A549 (cell line): Measurements from ENCODE around the gene GLP2R.

Source experiments
- CTCF ChIP-seq: fragments of >200 bp; sonication (Bioruptor Twin); formaldehyde crosslinking; IDR thresholded peaks from 3 replicates; pipeline ENCODE4 v1.5.1; 2016
- POLR2A ChIP-seq: IDR thresholded peaks from 2 replicates; pipeline ENCODE4 v1.6.1; 2012; ENCODE audit warnings: mild to moderate bottlenecking, low read length
- RAD21 ChIP-seq, 2 experiments: fragments of >200 bp in 1 of 2; sonication (Bioruptor Twin) in 1 of 2; formaldehyde crosslinking in 1 of 2; IDR thresholded peaks in 1 of 2; conservative IDR thresholded peaks in 1 of 2; 2 replicates in 1 of 2; 3 replicates in 1 of 2; pipeline ENCODE4 v1.6.1; 2012 to 2018; ENCODE audit warnings: inconsistent platforms in 1 of 2
- REST ChIP-seq: fragments of 200-600 bp; sonication (generic); IDR thresholded peaks from 2 replicates; pipeline ENCODE4 v1.6.1; 2016; ENCODE audit warnings: antibody characterized with exemption, mild to moderate bottlenecking, moderate library complexity
- SREBF2 ChIP-seq: fragments of 450-650 bp; IDR thresholded peaks from 2 replicates; pipeline ENCODE4 v1.6.1; 2014; ENCODE audit warnings: mild to moderate bottlenecking, moderate library complexity

DNA sequence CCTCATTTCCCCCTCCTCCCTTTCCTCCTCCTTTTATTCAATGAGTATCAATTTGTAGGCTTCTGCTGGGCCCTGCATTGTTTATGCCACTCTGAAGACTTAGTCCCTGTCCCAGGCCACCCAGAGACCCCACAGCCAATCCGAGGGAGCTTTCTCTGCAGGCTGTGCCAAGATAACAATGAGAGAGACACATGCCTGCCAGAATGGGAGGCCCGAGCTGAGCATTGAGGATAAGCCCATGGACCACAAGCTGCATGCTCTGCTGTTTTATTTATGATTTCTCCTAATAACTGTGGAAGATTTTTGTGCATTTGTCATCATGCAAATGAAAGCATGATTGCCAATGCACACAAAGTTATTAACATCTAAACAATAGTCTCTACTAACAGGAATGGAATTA lies 76.4 kb downstream of the GLP2R start:
- no peak for TF ChIP-seq SREBF2
- TF ChIP-seq CTCF, result no peak
- no peak for TF ChIP-seq RAD21 (conservative IDR thresholded peaks at IDR 0.05 in 1 of 2, IDR thresholded peaks at IDR 0.05 in 1 of 2)
- no peak for TF ChIP-seq POLR2A
- TF ChIP-seq REST, result no peak
